HG02840 (cell line): ENCODE measurements around the gene UPB1.

Source experiments
- ATAC-seq: cut with Tn5 transposase; IDR thresholded peaks from one replicate; pipeline ENCODE4 v1.9.1; 2021; ENCODE audit warnings: mild to moderate bottlenecking, moderate library complexity, moderate number of reproducible peaks; ENCODE audit not compliant: unreplicated experiment, low FRiP score

Gene UPB1

DNA sequence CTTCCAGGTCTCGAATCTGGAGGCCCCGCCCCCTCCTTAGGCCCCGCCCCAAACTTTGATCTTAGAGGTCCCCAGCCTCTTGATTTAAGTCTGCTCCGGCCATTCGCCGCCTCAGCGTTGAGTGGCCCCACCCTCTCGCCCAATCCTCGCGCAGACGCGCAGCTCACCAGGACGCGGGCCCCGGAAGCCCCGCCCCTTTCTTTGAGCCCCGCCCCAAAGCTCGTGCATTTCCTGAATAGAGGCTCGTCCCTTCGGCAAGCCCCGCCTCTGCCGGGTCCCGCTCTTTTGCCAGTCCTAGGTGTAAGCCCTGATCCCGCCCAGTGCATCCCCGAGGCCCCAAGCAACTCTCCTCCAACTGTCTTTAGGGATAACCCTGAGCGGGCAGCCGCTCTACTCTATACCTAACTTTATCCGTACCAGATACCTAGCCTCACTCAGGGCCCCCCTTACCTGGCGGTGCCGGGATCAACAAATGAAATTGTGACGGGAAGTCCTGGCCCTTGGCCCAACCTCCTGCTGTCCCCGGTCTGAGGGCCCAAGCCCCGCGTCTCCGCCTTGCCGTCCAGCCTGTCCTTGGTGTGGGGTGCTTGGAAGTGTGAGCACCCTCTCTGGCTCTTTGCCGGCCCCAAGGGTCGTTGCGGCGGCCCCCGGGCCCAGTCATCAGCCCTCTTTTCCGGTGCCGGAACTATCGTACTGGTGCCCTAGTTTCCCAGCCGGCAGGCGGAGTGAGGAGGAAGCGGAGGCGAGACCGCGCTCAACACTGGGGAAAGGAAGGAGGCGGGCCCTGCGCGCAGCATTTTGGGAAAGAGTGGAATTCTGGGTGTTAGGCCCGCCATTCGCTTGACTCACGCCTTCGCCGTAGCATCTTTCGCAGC is 60.3 kb downstream of the UPB1 start, which contains the start of gene SNRPD3:
Gene SNRPD3 (plus strand): TSS at position 835 of the 875 bp plus-strand sequence. CDS start 1,676 bp downstream, outside the sequence.
- ATAC-seq, result peak; percentile 69

DNA sequence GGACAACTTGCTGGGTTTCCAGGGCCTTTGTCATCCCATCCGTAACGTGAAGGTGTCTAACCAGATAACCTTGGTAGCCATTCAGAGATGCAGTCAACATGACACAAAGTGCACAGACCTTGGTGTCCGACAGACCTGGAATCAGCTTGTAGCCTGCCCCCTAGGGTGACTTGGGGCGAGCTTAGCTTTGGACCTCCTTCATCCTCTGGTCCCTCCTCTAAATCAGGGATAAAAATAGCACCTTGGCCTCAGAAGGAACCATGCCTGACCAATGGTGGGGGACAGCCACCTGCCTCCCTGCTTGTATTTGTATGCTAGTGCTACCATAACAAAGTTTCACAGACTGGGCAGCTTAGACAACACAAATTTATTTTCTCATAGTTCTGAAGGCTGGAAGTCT is 64.3 kb downstream of the UPB1 start:
- no peak for ATAC-seq

DNA sequence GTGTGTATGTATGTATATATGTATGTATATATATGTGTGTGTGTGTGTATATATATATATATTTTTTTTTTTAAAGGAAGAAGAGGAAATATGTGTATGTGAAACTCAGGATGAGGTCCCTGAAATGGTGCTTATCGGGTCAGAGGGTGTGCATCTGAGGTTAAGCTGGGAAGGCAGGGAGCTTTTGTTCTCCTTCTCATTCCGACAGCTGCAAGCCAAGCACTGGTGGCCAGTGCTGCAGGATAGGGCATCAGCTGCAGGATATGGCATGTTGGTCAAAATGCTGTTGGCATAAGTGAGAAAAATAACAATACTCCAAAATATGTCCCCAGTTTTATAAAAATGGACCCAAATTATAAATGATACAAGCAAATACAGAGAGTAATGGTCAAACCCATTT is 68.1 kb downstream of the UPB1 start:
- ATAC-seq, result no peak

DNA sequence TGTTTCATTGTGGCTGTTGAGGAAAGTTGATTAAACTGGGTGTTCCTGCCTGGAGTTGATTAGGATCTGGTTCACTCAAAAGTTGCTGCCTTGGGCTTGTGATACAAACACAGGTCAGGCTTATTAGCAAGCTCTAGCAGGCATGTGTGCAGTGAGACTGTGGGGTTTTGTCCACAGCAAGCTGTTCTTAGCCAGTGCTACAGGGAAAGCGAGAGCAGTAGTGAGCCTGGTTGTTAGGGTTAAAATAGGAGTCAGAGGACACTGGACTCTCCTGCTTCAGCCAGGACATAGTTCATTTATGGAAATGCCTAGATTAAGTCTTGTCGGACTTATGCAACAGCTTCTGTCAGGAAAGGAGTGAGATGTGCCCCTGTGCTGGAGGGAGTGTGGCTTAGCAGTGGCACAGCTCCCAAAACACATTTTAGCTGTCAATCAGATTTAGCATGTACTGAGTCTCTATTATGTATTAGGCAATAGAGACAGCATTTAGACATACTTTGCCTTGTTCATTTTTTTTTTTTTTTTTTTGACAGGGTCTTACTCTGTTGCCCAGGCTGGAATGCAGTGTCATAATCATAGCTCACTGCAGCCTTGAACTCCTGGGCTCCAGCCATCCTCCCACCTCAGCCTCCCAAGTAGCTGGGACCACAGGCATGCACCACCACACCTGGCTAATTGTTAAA is 69.4 kb downstream of the UPB1 start:
- no peak for ATAC-seq

DNA sequence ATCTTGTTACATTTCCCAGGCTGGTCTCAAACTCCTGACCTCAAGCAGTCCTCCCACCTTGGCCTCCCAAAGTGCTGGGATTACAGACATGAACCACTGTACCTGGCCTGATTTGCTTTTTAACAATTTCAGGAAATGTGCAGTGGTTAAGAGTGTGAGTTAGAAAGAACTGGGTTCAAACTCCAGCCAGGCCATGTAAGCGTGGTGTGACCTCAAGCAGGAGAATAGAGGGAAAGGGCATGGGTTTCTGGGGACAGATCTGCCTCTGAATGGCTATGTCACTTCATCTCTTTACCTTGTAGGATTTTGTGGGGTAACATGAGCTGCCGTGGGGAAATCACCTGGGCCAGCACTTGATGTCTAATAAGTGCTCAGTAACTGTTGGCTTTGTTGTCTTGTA is 69.9 kb downstream of the UPB1 start:
- no peak for ATAC-seq

DNA sequence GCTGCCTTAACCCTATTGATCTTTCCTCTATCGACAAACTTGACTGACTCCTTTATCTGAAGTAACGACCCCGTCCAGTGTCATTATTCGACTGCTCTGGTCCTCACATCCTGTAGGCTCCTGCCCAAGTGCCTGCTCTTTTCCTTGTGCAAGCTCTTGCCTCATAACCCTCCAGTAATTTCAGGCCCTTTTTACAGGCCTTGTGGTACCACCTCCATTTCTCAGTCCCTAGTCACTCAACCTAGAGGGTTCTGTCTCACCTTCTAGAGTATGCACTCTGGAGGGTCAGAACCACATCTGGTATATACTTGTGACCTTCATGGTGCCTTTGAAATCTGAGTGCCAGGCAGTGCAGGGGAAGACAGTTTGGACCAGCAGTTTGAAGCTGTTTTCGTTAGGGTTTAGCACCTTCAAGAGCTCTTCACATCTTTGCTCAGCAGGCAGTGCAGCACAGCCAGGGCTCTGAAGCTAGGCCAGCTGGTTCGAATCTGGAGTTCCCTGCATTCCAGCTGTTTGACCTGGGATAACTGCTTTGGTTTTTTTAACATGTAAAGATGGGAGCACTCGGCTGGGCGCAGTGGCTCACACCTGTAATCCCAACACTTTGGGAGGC is 71.9 kb downstream of the UPB1 start:
- ATAC-seq, result no peak

DNA sequence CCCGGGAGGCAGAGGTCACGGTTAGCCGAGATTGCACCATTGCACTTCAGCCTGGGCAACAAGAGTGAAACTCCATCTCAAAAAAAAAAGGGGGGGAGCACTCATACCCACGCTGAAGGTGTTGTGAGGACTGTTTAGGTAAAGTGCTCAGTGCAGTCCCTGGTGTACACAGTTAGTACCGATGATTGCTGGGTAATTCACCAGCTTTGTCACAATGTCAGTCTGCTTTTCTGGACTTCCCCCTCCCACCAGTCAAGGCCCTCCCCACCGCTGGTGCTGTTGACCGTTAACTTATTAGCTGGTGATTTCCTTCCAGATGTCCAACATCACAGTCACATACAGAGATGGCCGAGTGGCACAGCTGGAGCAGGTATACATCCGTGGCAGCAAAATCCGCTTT is 72.5 kb downstream of the UPB1 start:
- no peak for ATAC-seq

DNA sequence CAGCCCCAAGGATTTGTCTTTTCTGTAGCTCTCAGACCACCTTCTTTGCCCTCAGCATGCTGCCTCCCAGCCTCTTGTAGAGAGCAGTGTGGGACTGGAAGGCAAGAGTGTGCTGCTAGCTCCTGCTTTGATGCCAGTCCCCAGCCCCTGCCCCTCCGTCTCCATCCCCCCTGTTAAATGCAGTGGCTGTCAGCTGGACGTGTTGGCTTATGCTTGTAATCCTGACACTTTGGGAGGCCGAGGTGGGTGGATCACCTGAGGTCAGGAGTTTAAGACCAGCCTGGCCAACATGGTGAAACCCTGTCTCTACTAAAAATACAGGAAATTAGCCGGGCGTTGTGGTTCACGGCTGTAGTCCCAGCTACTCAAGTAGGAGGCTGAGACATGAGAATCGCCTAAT is 76.1 kb downstream of the UPB1 start:
- ATAC-seq, result no peak

DNA sequence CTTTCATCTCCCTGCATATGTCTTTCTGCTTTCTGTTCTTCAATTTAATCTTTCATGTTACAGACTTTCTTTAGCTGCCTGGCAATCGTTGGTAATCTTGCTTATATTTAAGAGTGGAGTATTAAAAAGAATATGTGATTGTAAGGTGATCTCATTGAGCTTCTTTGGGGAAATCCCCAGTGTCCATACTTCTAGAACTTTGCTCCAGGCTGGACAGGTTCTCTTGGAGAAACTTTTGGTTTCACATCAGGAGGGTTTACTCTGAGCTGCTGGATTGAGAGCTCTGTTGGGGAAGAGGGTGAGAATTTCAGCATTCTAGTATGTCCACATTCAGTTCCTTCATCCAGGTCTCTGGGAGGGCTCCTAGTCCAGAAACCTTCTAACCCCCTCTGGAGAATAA is 81.6 kb downstream of the UPB1 start:
- ATAC-seq, result no peak
